K562 (cell line): ENCODE results near the gene SHLD1. TPM values are rescaled to one million over a fixed set of nuclear protein-coding genes. Genes with fewer than 3 reads are reported as not detected.
A peak's percentile ranks its signal among the peaks of the same experiment; 100 is the strongest.

Experiments used
- ADNP ChIP-seq: fragments of 200-800 bp; sonication (Bioruptor generic); IDR thresholded peaks from 2 replicates; pipeline ENCODE4 v1.6.1; 2016; ENCODE audit warnings: missing genetic modification characterization, missing compliant biosample characterization
- ATF1 ChIP-seq, 2 experiments: fragments of 450-650 bp in 1 of 2; IDR thresholded peaks; 2 replicates each; pipeline ENCODE4 v1.6.1; 2016; ENCODE audit warnings: missing compliant biosample characterization in 1 of 2, missing genetic modification characterization in 1 of 2
- CCNT2 ChIP-seq: IDR thresholded peaks from 2 replicates; pipeline ENCODE4 v1.6.1; 2011; ENCODE audit warnings: borderline replicate concordance, low read depth, mild to moderate bottlenecking, moderate library complexity, mixed read lengths, low read length; ENCODE audit not compliant: insufficient read length; ENCODE audit errors: extremely low read depth
- EGR1 ChIP-seq: fragments of 450-650 bp; conservative IDR thresholded peaks from 2 replicates; pipeline ENCODE4 v1.6.1; 2017; ENCODE audit warnings: mild to moderate bottlenecking
- FOSL1 ChIP-seq: fragments of 200-800 bp; sonication (Bioruptor generic); conservative IDR thresholded peaks from 2 replicates; pipeline ENCODE4 v1.6.1; 2016; ENCODE audit warnings: missing genetic modification characterization, missing compliant biosample characterization
- MAFG ChIP-seq: fragments of 450-650 bp; conservative IDR thresholded peaks from 2 replicates; pipeline ENCODE4 v1.6.1; 2016; ENCODE audit warnings: missing genetic modification characterization, missing compliant biosample characterization
- MCM5 ChIP-seq: fragments of 450-650 bp; IDR thresholded peaks from 2 replicates; pipeline ENCODE4 v1.6.1; 2016; ENCODE audit warnings: low read depth
- NELFE ChIP-seq: IDR thresholded peaks from 2 replicates; pipeline ENCODE4 v1.6.1; 2011; ENCODE audit warnings: mild to moderate bottlenecking; ENCODE audit not compliant: insufficient read depth, insufficient read length
- NFATC3 ChIP-seq: fragments of 450-650 bp; IDR thresholded peaks from 2 replicates; pipeline ENCODE4 v1.6.1; 2017; ENCODE audit warnings: mild to moderate bottlenecking
- NFE2L1 ChIP-seq: fragments of 450-650 bp; IDR thresholded peaks from 2 replicates; pipeline ENCODE4 v1.6.1; 2016; ENCODE audit warnings: missing genetic modification characterization, low read depth, mild to moderate bottlenecking, missing compliant biosample characterization, moderate library complexity, borderline replicate concordance
- OTX1 ChIP-seq: fragments of 450-650 bp; formaldehyde crosslinking; IDR thresholded peaks from 2 replicates; pipeline ENCODE4 v1.4.0; 2022; ENCODE audit warnings: mild to moderate bottlenecking
- SMAD3 ChIP-seq: fragments of 450-650 bp; formaldehyde crosslinking; conservative IDR thresholded peaks from 2 replicates; pipeline ENCODE4 v1.4.0; 2020; ENCODE audit warnings: mild to moderate bottlenecking
- SUPT5H ChIP-seq: fragments of 450-650 bp; IDR thresholded peaks from 2 replicates; pipeline ENCODE4 v1.6.1; 2016
- ZNF174 ChIP-seq: fragments of 250-450 bp; sonication (Bioruptor Pico); IDR thresholded peaks from 2 replicates; pipeline ENCODE4 v1.4.0; 2020; ENCODE audit warnings: mild to moderate bottlenecking
- ZNF583 ChIP-seq: fragments of 250-450 bp; sonication (Bioruptor Pico); IDR thresholded peaks from 2 replicates; pipeline ENCODE4 v1.4.0; 2020
- ZSCAN29 ChIP-seq: fragments of 450-650 bp; IDR thresholded peaks from 2 replicates; pipeline ENCODE4 v1.6.1; 2017
- polyA plus RNA-seq, 8 experiments: library from polyadenylated mRNA; depleted of rRNA in 4 of 8; stranded (reverse) in 5 of 8; unstranded in 3 of 8; fragments of >200 nt; fragmentation: Nextera tagmentation in 2 of 8; fragmentation: Illumina TruSeq in 1 of 8; extraction: Ambion mirVana in 2 of 8; extraction: Trizol in 1 of 8; gene quantifications; 2 replicates each; pipeline versions ENCODE4 v1.2.1 to v1.2.3, GENCODE V29; 2011 to 2014; ENCODE audit warnings: inconsistent platforms in 1 of 8, missing spikeins in 1 of 8
- total RNA-seq, 7 experiments: library from RNA; depleted of rRNA in 6 of 7; stranded (reverse); fragments of >200 nt in 6 of 7; fragmentation: Illumina TruSeq in 2 of 7; extraction: Trizol in 2 of 7; gene quantifications; 2 replicates each; pipeline versions ENCODE4 v1.2.1 to v1.2.3, GENCODE V29; 2011 to 2021; ENCODE audit warnings: low replicate concordance in 1 of 7
- TF ChIP-seq, protein P1 (sequence below): sonication (generic); formaldehyde crosslinking; IDR thresholded peaks from 2 replicates; pipeline ENCODE4 v1.8.0; 2022; ENCODE audit warnings: missing genetic modification reagents, mild to moderate bottlenecking, moderate library complexity, borderline replicate concordance
- TF ChIP-seq, protein P2 (sequence below): fragments of 250-450 bp; sonication (Bioruptor Pico); IDR thresholded peaks from 2 replicates; pipeline ENCODE4 v1.8.0; 2021; ENCODE audit warnings: borderline replicate concordance, mild to moderate bottlenecking, moderate library complexity; ENCODE audit not compliant: poor library complexity, severe bottlenecking
- TF ChIP-seq, protein P3 (sequence below): fragments of 450-650 bp; IDR thresholded peaks from 2 replicates; pipeline ENCODE4 v1.6.1; 2017; ENCODE audit warnings: antibody characterized with exemption
- TF ChIP-seq, protein P4 (sequence below): sonication (generic); formaldehyde crosslinking; IDR thresholded peaks from 2 replicates; pipeline ENCODE4 v1.8.0; 2022; ENCODE audit warnings: mild to moderate bottlenecking, missing genetic modification reagents

SHLD1 gene
- total and polyA plus RNA-seq, 9 of the 15 experiments (the other 6 are each of a cell fraction or from before 2014, with no cell fraction given) = 3.7 to 21.6 (median 8.2) TPM

DNA sequence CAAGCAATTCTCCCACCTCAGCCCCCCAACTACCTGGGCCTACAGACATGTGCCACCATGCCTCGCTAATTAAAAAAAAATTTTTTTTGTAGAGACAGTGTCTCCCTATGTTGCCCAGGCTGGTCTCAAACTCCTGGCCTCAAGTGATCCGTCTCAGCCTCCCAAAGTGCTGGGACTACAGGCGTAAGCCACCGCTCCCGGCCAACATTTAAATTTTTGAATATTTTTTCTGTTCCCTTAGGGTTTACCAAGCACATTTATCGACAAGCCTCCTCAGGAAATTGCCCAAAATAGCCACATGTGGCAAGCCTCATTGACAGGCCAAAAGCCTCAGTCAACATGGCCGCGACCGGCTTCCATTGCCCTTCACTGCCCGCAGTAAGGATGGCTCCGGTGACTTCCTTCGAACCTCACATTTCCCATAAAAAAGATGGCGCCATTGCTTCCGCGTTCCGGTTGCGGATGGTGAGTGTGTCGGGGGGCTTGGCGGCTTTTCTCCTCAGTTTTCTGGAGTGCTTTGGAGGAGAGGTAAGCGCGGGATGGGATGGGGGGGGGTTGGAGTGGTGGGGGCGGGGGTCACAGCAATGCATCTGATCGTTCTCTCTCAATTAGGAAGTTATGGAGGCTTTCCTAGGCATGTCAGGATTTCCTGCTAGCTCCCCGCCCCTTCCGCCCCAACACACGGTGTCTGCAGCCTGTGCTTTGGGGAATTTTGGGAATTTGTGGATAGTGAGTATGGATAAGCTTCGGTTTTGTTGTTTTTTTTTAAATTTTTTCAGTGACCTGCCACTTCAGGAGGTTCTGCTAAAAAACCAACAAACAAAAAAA is at the start of gene SHLD1 (continued):
- TF ChIP-seq CCNT2 (no peak), ZSCAN29 (no peak), ADNP (tag) (no peak), ATF1 (CRISPR knock-in tag; IDR thresholded peaks at IDR 0.05) (no peak), ATF1 (tag; IDR thresholded peaks at IDR 0.05) (peak; percentile 20; the same call in 1 of the 2 replicates), ZNF583 (CRISPR knock-in tag) (no peak), SUPT5H (no peak), EGR1 (no peak), ZNF174 (CRISPR knock-in tag) (no peak), MAFG (tag) (no peak), NFE2L1 (tag) (no peak), FOSL1 (tag) (peak; percentile 36; the same call in 1 of the 2 replicates), NELFE (no peak), OTX1 (CRISPR knock-in tag) (no peak), SMAD3 (CRISPR knock-in tag) (no peak), MCM5 (no peak), NFATC3 (no peak)
- TF ChIP-seq, protein P1, sequence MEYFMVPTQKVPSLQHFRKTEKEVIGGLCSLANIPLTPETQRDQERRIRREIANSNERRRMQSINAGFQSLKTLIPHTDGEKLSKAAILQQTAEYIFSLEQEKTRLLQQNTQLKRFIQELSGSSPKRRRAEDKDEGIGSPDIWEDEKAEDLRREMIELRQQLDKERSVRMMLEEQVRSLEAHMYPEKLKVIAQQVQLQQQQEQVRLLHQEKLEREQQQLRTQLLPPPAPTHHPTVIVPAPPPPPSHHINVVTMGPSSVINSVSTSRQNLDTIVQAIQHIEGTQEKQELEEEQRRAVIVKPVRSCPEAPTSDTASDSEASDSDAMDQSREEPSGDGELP (CRISPR knock-in tag) = peak; percentile 39; the same call in 1 of the 2 replicates
- TF ChIP-seq, protein P2, sequence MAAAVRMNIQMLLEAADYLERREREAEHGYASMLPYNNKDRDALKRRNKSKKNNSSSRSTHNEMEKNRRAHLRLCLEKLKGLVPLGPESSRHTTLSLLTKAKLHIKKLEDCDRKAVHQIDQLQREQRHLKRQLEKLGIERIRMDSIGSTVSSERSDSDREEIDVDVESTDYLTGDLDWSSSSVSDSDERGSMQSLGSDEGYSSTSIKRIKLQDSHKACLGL (CRISPR knock-in tag) = no peak
- TF ChIP-seq, protein P3, sequence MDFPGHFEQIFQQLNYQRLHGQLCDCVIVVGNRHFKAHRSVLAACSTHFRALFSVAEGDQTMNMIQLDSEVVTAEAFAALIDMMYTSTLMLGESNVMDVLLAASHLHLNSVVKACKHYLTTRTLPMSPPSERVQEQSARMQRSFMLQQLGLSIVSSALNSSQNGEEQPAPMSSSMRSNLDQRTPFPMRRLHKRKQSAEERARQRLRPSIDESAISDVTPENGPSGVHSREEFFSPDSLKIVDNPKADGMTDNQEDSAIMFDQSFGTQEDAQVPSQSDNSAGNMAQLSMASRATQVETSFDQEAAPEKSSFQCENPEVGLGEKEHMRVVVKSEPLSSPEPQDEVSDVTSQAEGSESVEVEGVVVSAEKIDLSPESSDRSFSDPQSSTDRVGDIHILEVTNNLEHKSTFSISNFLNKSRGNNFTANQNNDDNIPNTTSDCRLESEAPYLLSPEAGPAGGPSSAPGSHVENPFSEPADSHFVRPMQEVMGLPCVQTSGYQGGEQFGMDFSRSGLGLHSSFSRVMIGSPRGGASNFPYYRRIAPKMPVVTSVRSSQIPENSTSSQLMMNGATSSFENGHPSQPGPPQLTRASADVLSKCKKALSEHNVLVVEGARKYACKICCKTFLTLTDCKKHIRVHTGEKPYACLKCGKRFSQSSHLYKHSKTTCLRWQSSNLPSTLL = no peak
- TF ChIP-seq, protein P4, sequence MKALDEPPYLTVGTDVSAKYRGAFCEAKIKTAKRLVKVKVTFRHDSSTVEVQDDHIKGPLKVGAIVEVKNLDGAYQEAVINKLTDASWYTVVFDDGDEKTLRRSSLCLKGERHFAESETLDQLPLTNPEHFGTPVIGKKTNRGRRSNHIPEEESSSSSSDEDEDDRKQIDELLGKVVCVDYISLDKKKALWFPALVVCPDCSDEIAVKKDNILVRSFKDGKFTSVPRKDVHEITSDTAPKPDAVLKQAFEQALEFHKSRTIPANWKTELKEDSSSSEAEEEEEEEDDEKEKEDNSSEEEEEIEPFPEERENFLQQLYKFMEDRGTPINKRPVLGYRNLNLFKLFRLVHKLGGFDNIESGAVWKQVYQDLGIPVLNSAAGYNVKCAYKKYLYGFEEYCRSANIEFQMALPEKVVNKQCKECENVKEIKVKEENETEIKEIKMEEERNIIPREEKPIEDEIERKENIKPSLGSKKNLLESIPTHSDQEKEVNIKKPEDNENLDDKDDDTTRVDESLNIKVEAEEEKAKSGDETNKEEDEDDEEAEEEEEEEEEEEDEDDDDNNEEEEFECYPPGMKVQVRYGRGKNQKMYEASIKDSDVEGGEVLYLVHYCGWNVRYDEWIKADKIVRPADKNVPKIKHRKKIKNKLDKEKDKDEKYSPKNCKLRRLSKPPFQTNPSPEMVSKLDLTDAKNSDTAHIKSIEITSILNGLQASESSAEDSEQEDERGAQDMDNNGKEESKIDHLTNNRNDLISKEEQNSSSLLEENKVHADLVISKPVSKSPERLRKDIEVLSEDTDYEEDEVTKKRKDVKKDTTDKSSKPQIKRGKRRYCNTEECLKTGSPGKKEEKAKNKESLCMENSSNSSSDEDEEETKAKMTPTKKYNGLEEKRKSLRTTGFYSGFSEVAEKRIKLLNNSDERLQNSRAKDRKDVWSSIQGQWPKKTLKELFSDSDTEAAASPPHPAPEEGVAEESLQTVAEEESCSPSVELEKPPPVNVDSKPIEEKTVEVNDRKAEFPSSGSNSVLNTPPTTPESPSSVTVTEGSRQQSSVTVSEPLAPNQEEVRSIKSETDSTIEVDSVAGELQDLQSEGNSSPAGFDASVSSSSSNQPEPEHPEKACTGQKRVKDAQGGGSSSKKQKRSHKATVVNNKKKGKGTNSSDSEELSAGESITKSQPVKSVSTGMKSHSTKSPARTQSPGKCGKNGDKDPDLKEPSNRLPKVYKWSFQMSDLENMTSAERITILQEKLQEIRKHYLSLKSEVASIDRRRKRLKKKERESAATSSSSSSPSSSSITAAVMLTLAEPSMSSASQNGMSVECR = no peak; the same call in 1 of the 2 replicates
